CD4-positive, alpha-beta T cell (primary cell): ENCODE data around the gene EXOSC5. TPM values are rescaled to one million over a fixed set of nuclear protein-coding genes. Genes with fewer than 3 reads are reported as not detected.
"Not testable (repeated sequence)": the region's sequence is repeated elsewhere in the genome, so short reads cannot be mapped to it uniquely, and the experiment has no call there.

Experiments
- ATAC-seq: fragments of 200-7000 bp; cut with Tn5 transposase; one replicate; pipeline ENCODE4 v1.10.0; 2022; ENCODE audit warnings: mild to moderate bottlenecking; ENCODE audit not compliant: poor library complexity
- CTCF ChIA-PET: fragments of 350-600 bp; sonication (Branson Sonifier 250); formaldehyde crosslinking; loops from one replicate; lab custom pipeline; 2021; ENCODE audit warnings: antibody characterized with exemption, inconsistent platforms; lab: Charles Lee
- POLR2A ChIA-PET: fragments of 350-600 bp; sonication (Branson Sonifier 250); formaldehyde crosslinking; loops from one replicate; lab custom pipeline; 2021; ENCODE audit warnings: antibody characterized with exemption, inconsistent platforms; lab: Charles Lee
- DNase-seq, 14 experiments: peaks; one replicate each; pipeline ENCODE4 v3.0.0-alpha.2; 2013 to 2020; ENCODE audit warnings: mixed read lengths in 2 of 14
- H3K27ac ChIP-seq, 2 donors: one replicate each; pipeline versions ENCODE4 v1.5.1 to v1.7.0; 2013; ENCODE audit warnings: low read length in 2 of 2, low read depth in 1 of 2, mild to moderate bottlenecking in 1 of 2
- H3K27me3 ChIP-seq, 2 experiments: 1 replicate in 1 of 2; 2 replicates in 1 of 2; pipeline versions ENCODE4 v1.6.1 to v1.7.0; 2013; ENCODE audit warnings: low read length in 2 of 2, control low read depth in 1 of 2, mild to moderate bottlenecking in 1 of 2, moderate library complexity in 1 of 2; ENCODE audit not compliant: insufficient read depth in 2 of 2, control insufficient read depth in 1 of 2
- H3K36me3 ChIP-seq: one replicate; pipeline ENCODE4 v1.6.1; 2013; ENCODE audit warnings: low read length, control low read depth; ENCODE audit not compliant: insufficient read depth
- H3K4me1 ChIP-seq: one replicate; pipeline ENCODE4 v1.6.1; 2013; ENCODE audit warnings: low read length, control low read depth; ENCODE audit not compliant: insufficient read depth
- H3K4me3 ChIP-seq: one replicate; pipeline ENCODE4 v1.5.1; 2013; ENCODE audit warnings: mild to moderate bottlenecking, low read length, moderate library complexity
- H3K9me3 ChIP-seq, 2 experiments: 1 replicate in 1 of 2; 2 replicates in 1 of 2; pipeline versions ENCODE4 v1.6.1 to v1.7.0; 2013; ENCODE audit warnings: low read length in 2 of 2, mild to moderate bottlenecking in 2 of 2, control low read depth in 1 of 2, moderate library complexity in 1 of 2; ENCODE audit not compliant: control insufficient read depth in 1 of 2, insufficient read depth in 1 of 2
- H3K27ac Mint-ChIP-seq: one replicate; pipeline ENCODE4 v1.8.0; 2020; ENCODE audit warnings: mixed read lengths
- H3K27me3 Mint-ChIP-seq: one replicate; pipeline ENCODE4 v1.8.0; 2021; ENCODE audit warnings: mixed read lengths
- H3K36me3 Mint-ChIP-seq: one replicate; pipeline ENCODE4 v1.8.0; 2021; ENCODE audit warnings: low read depth, mixed read lengths
- H3K4me1 Mint-ChIP-seq: one replicate; pipeline ENCODE4 v1.8.0; 2021; ENCODE audit warnings: low read depth, mixed read lengths
- H3K4me3 Mint-ChIP-seq: one replicate; pipeline ENCODE4 v1.8.0; 2020; ENCODE audit warnings: mild to moderate bottlenecking, mixed read lengths
- H3K9me3 Mint-ChIP-seq: one replicate; pipeline ENCODE4 v1.8.0; 2020; ENCODE audit warnings: mixed read lengths
- intact Hi-C, 2 experiments: fragments of 100-400 bp; cut with DNase I in 1 of 2; cut with micrococcal nuclease in 1 of 2; formaldehyde crosslinking; loops; one replicate each; pipeline versions ENCODE4 v1.15.1 to v1.9.0; 2023 to 2025; cut with DNase I, micrococcal nuclease
- total RNA-seq, 174 experiments: library from RNA in 2 of 174; stranded (reverse) in 2 of 174; gene quantifications; one replicate each; pipeline ENCODE4 v1.2.3 and lab custom pipeline; 2021 to 2026
- TF ChIP-seq, protein P1 (sequence below): fragments of 200-600 bp; IDR thresholded peaks from one replicate; pipeline ENCODE4 v1.8.0; 2022; ENCODE audit warnings: antibody characterized with exemption, mild to moderate bottlenecking

EXOSC5 gene
- total RNA-seq, 2 experiments from 2014 or later = 6.5 to 7.5 TPM

DNA sequence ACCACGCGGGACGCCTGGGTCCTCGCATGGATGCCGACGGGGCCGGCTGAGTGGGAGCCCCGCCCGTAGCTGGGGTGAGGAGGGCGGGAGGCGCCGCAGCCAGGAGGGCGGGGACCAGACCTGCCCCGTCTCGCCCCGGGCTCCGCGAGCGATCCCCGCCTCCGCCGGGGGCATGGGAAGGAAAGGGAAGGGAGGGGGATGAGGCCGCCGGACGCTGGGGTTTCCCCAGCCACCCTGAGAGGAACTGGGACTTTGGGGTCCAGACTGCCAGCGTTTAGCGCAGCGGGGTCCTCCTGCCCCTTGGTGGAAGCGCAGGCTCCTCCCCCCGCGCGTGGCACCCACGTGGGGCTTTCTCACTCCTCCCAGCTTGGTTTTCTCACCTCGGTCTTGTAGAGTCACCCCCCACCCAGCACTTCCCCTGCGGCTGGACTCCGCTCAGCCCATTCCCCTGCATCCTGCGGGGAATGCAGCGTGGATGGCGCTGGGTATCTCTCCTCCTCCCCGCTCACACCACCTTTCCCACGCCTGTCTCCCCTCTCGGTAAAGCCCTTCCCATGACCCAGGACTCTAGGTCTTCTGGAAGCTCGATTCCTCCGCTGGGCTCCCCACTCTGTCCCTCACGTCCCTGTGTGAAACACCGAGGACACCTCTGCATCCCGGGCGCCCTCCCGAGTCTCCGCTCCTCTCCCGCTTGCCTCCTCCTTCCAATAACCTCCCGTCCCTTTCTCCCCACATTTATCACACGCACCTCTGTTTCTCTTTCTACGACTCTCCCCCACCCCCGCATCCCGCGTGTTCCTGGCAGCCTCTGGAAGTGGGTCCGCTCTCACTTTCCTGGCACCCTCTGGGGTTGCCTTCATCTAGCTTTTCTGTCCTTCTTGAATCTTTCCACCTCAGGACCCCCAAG lies 45.6 kb downstream of the EXOSC5 start:
- Mint-ChIP-seq H3K9me3 (no peaks in the 10 kb centered on the region), H3K4me3 (peak overlapping the region; percentile 94), H3K27ac (peak overlapping the region; percentile 91), H3K4me1 (peaks cover 67% of the 10 kb centered on the region), H3K27me3 (no peaks in the 10 kb centered on the region), H3K36me3 (peaks cover 61% of the 10 kb centered on the region)
- ChIA-PET CTCF (interaction anchor here (0.5 to 4.2 kb wide), 10 partner anchors 9 to 423 kb away, joined by 3 to 30 read pairs (median 8); partner anchors contain the start of genes B9D2 and HNRNPUL1), POLR2A (interaction anchor here (0.5 to 9.7 kb wide), 24 partner anchors 10 to 742 kb away, joined by 3 to 148 read pairs (median 4); partner anchors contain the start of genes B9D2, DMAC2 and HNRNPUL1)
- Histone ChIP-seq H3K36me3 (peaks cover 15% of the 10 kb centered on the region), H3K27me3 (no peaks in the 10 kb centered on the region), H3K4me1 (peaks cover 68% of the 10 kb centered on the region), H3K9me3 (no peaks in the 10 kb centered on the region), H3K27ac (peak overlapping the region; percentile 82 to 94), H3K4me3 (peak overlapping the region; percentile 99)
- DNase-seq = peak; percentile 62 to 94 (median 79)
- intact Hi-C loops = loop anchor here (1.0 to 10.0 kb wide), 10 partner anchors 23 to 1387 kb away; partner anchors contain the start of genes BCKDHA (in 1 of the 2), ERICH4 (in 1 of the 2) and EXOSC5 (in 1 of the 2)
- ATAC-seq = peak; percentile 59
- TF ChIP-seq, protein P1, sequence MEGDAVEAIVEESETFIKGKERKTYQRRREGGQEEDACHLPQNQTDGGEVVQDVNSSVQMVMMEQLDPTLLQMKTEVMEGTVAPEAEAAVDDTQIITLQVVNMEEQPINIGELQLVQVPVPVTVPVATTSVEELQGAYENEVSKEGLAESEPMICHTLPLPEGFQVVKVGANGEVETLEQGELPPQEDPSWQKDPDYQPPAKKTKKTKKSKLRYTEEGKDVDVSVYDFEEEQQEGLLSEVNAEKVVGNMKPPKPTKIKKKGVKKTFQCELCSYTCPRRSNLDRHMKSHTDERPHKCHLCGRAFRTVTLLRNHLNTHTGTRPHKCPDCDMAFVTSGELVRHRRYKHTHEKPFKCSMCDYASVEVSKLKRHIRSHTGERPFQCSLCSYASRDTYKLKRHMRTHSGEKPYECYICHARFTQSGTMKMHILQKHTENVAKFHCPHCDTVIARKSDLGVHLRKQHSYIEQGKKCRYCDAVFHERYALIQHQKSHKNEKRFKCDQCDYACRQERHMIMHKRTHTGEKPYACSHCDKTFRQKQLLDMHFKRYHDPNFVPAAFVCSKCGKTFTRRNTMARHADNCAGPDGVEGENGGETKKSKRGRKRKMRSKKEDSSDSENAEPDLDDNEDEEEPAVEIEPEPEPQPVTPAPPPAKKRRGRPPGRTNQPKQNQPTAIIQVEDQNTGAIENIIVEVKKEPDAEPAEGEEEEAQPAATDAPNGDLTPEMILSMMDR = no peak

DNA sequence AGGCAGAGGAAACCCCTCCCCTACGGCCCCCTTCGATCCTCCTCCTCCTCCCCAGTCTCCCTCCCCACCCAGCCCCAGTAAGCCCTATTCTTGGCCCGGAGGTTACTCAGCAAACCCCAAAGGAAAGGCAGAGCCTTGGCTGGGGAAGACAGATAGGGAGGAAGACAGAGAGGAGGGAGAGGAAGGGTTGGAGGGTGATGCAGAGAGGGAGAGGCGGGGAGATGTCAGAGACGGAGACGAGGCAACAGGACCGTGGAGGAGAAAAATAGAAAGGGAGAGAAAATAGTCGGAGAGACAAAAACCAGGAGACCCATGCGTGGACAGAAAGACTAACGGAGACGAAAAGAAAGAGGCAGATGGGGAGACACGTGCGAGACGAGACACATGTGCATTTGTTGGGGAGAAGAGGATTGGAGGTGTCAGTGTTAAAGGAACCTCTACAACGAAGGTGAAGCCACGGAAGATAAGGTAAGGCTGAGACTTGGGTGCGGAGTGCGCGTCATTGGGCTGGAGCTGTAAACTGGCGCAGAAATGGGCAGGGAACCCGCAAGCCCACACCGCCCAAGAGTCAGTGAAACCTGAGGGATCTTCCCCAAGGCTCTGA lies 46.3 kb downstream of the EXOSC5 start:
- H3K27me3 ChIP-seq = no peaks in the 10 kb centered on the region
- H3K27me3 Mint-ChIP-seq = no peaks in the 10 kb centered on the region
- H3K36me3 ChIP-seq = peaks cover 22% of the 10 kb centered on the region
- H3K27ac Mint-ChIP-seq = peak overlapping the region; percentile 91
- CTCF ChIA-PET = interaction anchor here (0.5 to 4.2 kb wide), 8 partner anchors 9 to 424 kb away, joined by 3 to 30 read pairs (median 8); partner anchors contain the start of gene HNRNPUL1
- no peaks in the 10 kb centered on the region for H3K9me3 ChIP-seq
- H3K27ac ChIP-seq = peak overlapping the region; percentile 66 to 94
- H3K4me1 Mint-ChIP-seq = peaks cover 64% of the 10 kb centered on the region
- H3K4me3 Mint-ChIP-seq = peak overlapping the region; percentile 94
- intact Hi-C loops = loop anchor here (1.0 to 10.0 kb wide), 7 partner anchors 24 to 1386 kb away; partner anchors contain the start of gene ERICH4 (in 1 of the 2)
- peak in 2 of 14 experiments; percentile 11 to 44 for DNase-seq
- ATAC-seq = peak; percentile 18
- peak overlapping the region; percentile 99 for H3K4me3 ChIP-seq
- peaks cover 67% of the 10 kb centered on the region for H3K4me1 ChIP-seq
- H3K9me3 Mint-ChIP-seq = no peaks in the 10 kb centered on the region
- peaks cover 68% of the 10 kb centered on the region for H3K36me3 Mint-ChIP-seq
- TF ChIP-seq, protein P1 = no peak
- POLR2A ChIA-PET = interaction anchor here (0.6 to 9.7 kb wide), 15 partner anchors 9 to 741 kb away, joined by 3 to 148 read pairs (median 5); partner anchors contain the start of genes B9D2 and HNRNPUL1

DNA sequence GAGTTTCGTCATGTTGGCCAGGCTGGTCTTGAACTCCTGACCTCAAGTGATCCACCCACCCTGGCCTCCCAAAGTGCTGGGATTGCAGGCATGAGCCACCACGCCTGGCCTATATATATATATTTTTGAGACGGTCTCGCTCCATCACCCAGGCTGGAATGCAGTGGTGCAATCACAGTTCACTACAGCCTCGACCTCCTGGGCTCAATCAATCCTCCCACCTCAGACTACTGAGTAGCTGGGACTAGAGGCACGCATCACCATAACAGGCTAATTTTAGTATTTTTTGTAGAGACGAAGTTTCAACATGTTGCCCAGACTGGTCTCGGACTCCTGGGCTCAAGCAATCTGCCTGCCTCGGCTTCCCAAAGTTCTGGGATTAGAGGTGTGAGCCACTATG lies 50.2 kb downstream of the EXOSC5 start:
- H3K27ac Mint-ChIP-seq = peak overlapping the region; percentile 38
- H3K9me3 ChIP-seq, H3K27ac ChIP-seq, intact Hi-C loops, ATAC-seq, H3K27me3 ChIP-seq, H3K27me3 Mint-ChIP-seq, DNase-seq, H3K4me3 ChIP-seq, H3K9me3 Mint-ChIP-seq, CTCF ChIA-PET: not testable (repeated sequence)
- peaks cover 67% of the 10 kb centered on the region for H3K4me1 Mint-ChIP-seq
- H3K36me3 Mint-ChIP-seq = peaks cover 85% of the 10 kb centered on the region
- peaks cover 52% of the 10 kb centered on the region for H3K36me3 ChIP-seq
- H3K4me3 Mint-ChIP-seq = peak overlapping the region; percentile 48
- POLR2A ChIA-PET = interaction anchor here (1.0 to 9.7 kb wide), 3 partner anchors 17 to 84 kb away, joined by 3 to 106 read pairs (median 3); partner anchors contain the start of gene B9D2
- H3K4me1 ChIP-seq = peaks cover 84% of the 10 kb centered on the region
